PFSK-1 (cell line): ENCODE results near the gene SLC38A6.

Source experiments
- FOXP2 ChIP-seq: optimal IDR thresholded peaks from 2 replicates; pipeline ENCODE3; 2011; ENCODE audit warnings: borderline replicate concordance, control low read depth, inconsistent platforms; ENCODE audit not compliant: insufficient read depth; ENCODE audit errors: extremely low read length, extremely low read depth
- POLR2AphosphoS5 ChIP-seq: IDR thresholded peaks from 2 replicates; pipeline ENCODE4 v1.6.1; 2012; ENCODE audit warnings: low read depth, mild to moderate bottlenecking, control low read depth, low read length, moderate library complexity
- REST ChIP-seq, 2 experiments: IDR thresholded peaks; 2 replicates each; pipeline versions ENCODE4 v1.6.1 to v1.8.0; 2011 to 2012; ENCODE audit warnings: low read depth in 2 of 2, low read length in 2 of 2, control low read depth in 1 of 2, inconsistent platforms in 1 of 2, mild to moderate bottlenecking in 1 of 2, moderate library complexity in 1 of 2; ENCODE audit not compliant: insufficient read depth in 1 of 2
- SIN3A ChIP-seq: IDR thresholded peaks from 2 replicates; pipeline ENCODE4 v1.6.1; 2012; ENCODE audit warnings: mild to moderate bottlenecking, low read length, moderate library complexity, borderline replicate concordance; ENCODE audit not compliant: insufficient read depth
- TAF1 ChIP-seq: IDR thresholded peaks from 2 replicates; pipeline ENCODE4 v1.6.1; 2012; ENCODE audit warnings: low read length, control low read depth, borderline replicate concordance; ENCODE audit not compliant: insufficient read depth

- TF ChIP-seq TAF1 (no peak), POLR2AphosphoS5 (no peak), REST (IDR thresholded peaks at IDR 0.05; ENCODE audit: insufficient read depth in 1 of 2, low read depth in 2 of 2, low read length in 2 of 2) (no peak), SIN3A (no peak), FOXP2 (no peak)
Measured at GRCh38 chr14:61064210-61064609, 83.2 kb downstream of the SLC38A6 start.
